ENCODE measurements around the gene TCIRG1. TPM values are rescaled to one million over a fixed set of nuclear protein-coding genes. Genes with fewer than 3 reads are reported as not detected.

The TCIRG1 gene
- total and polyA plus RNA-seq, 2 experiments from 2014 or later = 77.4 to 125 TPM

DNA sequence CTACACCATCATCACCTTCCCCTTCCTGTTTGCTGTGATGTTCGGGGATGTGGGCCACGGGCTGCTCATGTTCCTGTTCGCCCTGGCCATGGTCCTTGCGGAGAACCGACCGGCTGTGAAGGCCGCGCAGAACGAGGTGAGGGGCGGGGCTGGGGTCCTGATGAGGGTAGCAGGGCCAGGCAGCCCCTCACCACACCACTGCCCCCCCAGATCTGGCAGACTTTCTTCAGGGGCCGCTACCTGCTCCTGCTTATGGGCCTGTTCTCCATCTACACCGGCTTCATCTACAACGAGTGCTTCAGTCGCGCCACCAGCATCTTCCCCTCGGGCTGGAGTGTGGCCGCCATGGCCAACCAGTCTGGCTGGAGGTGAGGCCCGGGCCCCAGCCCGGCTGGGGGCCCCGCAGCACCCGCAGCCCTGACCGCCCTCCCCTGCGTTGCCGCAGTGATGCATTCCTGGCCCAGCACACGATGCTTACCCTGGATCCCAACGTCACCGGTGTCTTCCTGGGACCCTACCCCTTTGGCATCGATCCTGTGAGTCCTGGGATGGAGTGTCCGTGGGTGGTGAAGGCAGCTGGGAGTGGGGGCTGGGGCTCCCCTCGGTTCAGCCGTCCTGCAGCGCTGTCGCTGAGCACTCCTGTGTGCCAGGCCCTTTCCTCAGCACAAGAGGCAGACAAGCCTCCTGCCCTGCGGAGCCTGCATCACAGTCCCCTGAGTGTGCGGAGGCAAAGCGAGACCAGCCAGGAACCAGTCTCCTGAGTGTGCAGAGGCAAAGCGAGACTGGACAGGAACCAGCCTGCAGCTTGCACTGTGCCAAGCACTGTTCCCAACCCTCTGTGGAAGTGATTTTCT is 8.8 kb downstream of the TCIRG1 start:
- no peaks in the 10 kb centered on the region for H3K4me1 ChIP-seq (ENCODE audit: insufficient read depth)
- no peak overlapping the region for H2AFZ ChIP-seq
- H3K27ac ChIP-seq = no peak overlapping the region
- H3K9me2 ChIP-seq (replicated peaks; ENCODE audit: insufficient read depth) = no peaks in the 10 kb centered on the region
- H3K4me2 ChIP-seq = no peak overlapping the region
- no peaks in the 10 kb centered on the region for H3K9me3 ChIP-seq (ENCODE audit: low read depth)
- H4K20me1 ChIP-seq (ENCODE audit: insufficient read depth, poor library complexity, severe bottlenecking) = no peaks in the 10 kb centered on the region
- no peaks in the 10 kb centered on the region for H3K27me3 ChIP-seq
- WGBS (ENCODE audit: low lambda C conversion rate, missing lambda C conversion rate) = 95% methylated on average over 37 of the region's 37 CpGs
- TF ChIP-seq, protein P1, sequence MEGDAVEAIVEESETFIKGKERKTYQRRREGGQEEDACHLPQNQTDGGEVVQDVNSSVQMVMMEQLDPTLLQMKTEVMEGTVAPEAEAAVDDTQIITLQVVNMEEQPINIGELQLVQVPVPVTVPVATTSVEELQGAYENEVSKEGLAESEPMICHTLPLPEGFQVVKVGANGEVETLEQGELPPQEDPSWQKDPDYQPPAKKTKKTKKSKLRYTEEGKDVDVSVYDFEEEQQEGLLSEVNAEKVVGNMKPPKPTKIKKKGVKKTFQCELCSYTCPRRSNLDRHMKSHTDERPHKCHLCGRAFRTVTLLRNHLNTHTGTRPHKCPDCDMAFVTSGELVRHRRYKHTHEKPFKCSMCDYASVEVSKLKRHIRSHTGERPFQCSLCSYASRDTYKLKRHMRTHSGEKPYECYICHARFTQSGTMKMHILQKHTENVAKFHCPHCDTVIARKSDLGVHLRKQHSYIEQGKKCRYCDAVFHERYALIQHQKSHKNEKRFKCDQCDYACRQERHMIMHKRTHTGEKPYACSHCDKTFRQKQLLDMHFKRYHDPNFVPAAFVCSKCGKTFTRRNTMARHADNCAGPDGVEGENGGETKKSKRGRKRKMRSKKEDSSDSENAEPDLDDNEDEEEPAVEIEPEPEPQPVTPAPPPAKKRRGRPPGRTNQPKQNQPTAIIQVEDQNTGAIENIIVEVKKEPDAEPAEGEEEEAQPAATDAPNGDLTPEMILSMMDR (IDR thresholded peaks at IDR 0.05; ENCODE audit: poor library complexity) = no peak
- TF ChIP-seq EZH2phosphoT487 (IDR thresholded peaks at IDR 0.05; ENCODE audit: low read depth, severe bottlenecking, unreplicated experiment) = no peak
- no peak for TF ChIP-seq EZH2 (IDR thresholded peaks at IDR 0.05; ENCODE audit: borderline replicate concordance)
- no peaks in the 10 kb centered on the region for H3K36me3 ChIP-seq (replicated peaks; ENCODE audit: insufficient read depth, low read depth)
- no peaks in the 10 kb centered on the region for H3K79me2 ChIP-seq
- DNase-seq (ENCODE audit: low spot score) = no peak
- H3K4me3 ChIP-seq = no peak overlapping the region

GRCh38 chr11:68048681-68049508 is 10.1 kb downstream of the TCIRG1 start:
- H3K36me3 ChIP-seq (replicated peaks; ENCODE audit: insufficient read depth, low read depth) = no peaks in the 10 kb centered on the region
- H3K9me3 ChIP-seq (ENCODE audit: low read depth) = no peaks in the 10 kb centered on the region
- no peak for TF ChIP-seq EZH2phosphoT487 (IDR thresholded peaks at IDR 0.05; ENCODE audit: low read depth, severe bottlenecking, unreplicated experiment)
- TF ChIP-seq EZH2 (IDR thresholded peaks at IDR 0.05; ENCODE audit: borderline replicate concordance) = no peak
- TF ChIP-seq, protein P1 (IDR thresholded peaks at IDR 0.05; ENCODE audit: poor library complexity) = no peak
- H3K4me3 ChIP-seq = no peak overlapping the region
- H4K20me1 ChIP-seq (ENCODE audit: insufficient read depth, poor library complexity, severe bottlenecking) = no peaks in the 10 kb centered on the region
- H2AFZ ChIP-seq = no peak overlapping the region
- H3K9me2 ChIP-seq (replicated peaks; ENCODE audit: insufficient read depth) = no peaks in the 10 kb centered on the region
- no peaks in the 10 kb centered on the region for H3K4me1 ChIP-seq (ENCODE audit: insufficient read depth)
- DNase-seq (ENCODE audit: low spot score) = no peak
- 95% methylated on average over 27 of the region's 35 CpGs for WGBS (ENCODE audit: low lambda C conversion rate, missing lambda C conversion rate)
- H3K27me3 ChIP-seq = no peaks in the 10 kb centered on the region
- no peaks in the 10 kb centered on the region for H3K79me2 ChIP-seq
- no peak overlapping the region for H3K4me2 ChIP-seq
- H3K27ac ChIP-seq = no peak overlapping the region

- 93% methylated on average over 38 of the region's 40 CpGs for WGBS (ENCODE audit: low lambda C conversion rate, missing lambda C conversion rate)
These were observed 10.9 kb downstream of the TCIRG1 start for GRCh38 chr11:68049509-68050370.

More at GRCh38 chr11:68049509-68050370, 10.9 kb downstream of the TCIRG1 start:
- H3K27ac ChIP-seq = no peak overlapping the region
- H3K79me2 ChIP-seq = no peaks in the 10 kb centered on the region
- no peaks in the 10 kb centered on the region for H3K9me2 ChIP-seq (replicated peaks; ENCODE audit: insufficient read depth)
- H3K9me3 ChIP-seq (ENCODE audit: low read depth) = no peaks in the 10 kb centered on the region
- H3K36me3 ChIP-seq (replicated peaks; ENCODE audit: insufficient read depth, low read depth) = no peaks in the 10 kb centered on the region
- TF ChIP-seq EZH2phosphoT487 (IDR thresholded peaks at IDR 0.05; ENCODE audit: low read depth, severe bottlenecking, unreplicated experiment) = no peak
- no peak overlapping the region for H3K4me2 ChIP-seq
- no peak for DNase-seq (ENCODE audit: low spot score)
- no peak overlapping the region for H3K4me3 ChIP-seq
- H2AFZ ChIP-seq = no peak overlapping the region
- H3K27me3 ChIP-seq = no peaks in the 10 kb centered on the region
- no peaks in the 10 kb centered on the region for H4K20me1 ChIP-seq (ENCODE audit: insufficient read depth, poor library complexity, severe bottlenecking)
- H3K4me1 ChIP-seq (ENCODE audit: insufficient read depth) = no peaks in the 10 kb centered on the region

Measured in hepatocyte (in vitro differentiated cells).